ENCODE data around the gene CATSPERZ. TPM values are rescaled to one million over a fixed set of nuclear protein-coding genes. Genes with fewer than 3 reads are reported as not detected.

CATSPERZ gene
- total and polyA plus RNA-seq, 8 donors: 0.27 to 1.5 (median 0.51) TPM; not detected in 5

DNA sequence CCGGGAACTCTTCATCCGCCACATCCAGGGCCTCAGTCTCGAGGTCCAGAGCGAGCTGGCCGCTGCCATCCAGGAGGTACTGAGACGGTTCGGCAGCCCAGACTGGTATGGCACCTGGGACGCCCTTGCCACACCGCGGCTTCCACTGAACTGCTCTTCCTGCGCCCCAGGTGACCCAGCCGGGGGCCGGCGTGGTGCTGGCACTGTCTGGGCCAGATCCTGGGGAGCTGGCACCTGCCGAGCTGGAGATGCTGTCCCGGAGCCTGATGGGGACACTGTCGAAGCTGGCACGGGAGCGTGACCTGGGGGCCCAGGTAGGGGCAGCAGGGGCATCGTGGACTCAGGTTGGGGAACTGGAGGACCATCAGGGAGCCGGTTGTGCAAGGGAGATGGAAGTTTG is 41.3 kb downstream of the CATSPERZ start:
- WGBS, 2 donors: 90 to 91% methylated on average over 21 of the region's 21 CpGs
- Histone ChIP-seq H3K27ac (no peak overlapping the region), H3K27me3 (no peaks in the 10 kb centered on the region), H3K4me3 (no peak overlapping the region), H3K9me3 (no peaks in the 10 kb centered on the region), H3K36me3 (no peaks in the 10 kb centered on the region), H3K4me1 (peaks cover 0 to 4% (median 3%) of the 10 kb centered on the region in 3 donors)
- intact Hi-C loops (cut with DNase I): no loop called here
- TF ChIP-seq, protein P1, sequence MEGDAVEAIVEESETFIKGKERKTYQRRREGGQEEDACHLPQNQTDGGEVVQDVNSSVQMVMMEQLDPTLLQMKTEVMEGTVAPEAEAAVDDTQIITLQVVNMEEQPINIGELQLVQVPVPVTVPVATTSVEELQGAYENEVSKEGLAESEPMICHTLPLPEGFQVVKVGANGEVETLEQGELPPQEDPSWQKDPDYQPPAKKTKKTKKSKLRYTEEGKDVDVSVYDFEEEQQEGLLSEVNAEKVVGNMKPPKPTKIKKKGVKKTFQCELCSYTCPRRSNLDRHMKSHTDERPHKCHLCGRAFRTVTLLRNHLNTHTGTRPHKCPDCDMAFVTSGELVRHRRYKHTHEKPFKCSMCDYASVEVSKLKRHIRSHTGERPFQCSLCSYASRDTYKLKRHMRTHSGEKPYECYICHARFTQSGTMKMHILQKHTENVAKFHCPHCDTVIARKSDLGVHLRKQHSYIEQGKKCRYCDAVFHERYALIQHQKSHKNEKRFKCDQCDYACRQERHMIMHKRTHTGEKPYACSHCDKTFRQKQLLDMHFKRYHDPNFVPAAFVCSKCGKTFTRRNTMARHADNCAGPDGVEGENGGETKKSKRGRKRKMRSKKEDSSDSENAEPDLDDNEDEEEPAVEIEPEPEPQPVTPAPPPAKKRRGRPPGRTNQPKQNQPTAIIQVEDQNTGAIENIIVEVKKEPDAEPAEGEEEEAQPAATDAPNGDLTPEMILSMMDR (IDR thresholded peaks at IDR 0.05): no peak
- ATAC-seq (no peak), DNase-seq (peak in 2 of 6 donors; percentile 50 to 79), FAIRE-seq (no peak)

DNA sequence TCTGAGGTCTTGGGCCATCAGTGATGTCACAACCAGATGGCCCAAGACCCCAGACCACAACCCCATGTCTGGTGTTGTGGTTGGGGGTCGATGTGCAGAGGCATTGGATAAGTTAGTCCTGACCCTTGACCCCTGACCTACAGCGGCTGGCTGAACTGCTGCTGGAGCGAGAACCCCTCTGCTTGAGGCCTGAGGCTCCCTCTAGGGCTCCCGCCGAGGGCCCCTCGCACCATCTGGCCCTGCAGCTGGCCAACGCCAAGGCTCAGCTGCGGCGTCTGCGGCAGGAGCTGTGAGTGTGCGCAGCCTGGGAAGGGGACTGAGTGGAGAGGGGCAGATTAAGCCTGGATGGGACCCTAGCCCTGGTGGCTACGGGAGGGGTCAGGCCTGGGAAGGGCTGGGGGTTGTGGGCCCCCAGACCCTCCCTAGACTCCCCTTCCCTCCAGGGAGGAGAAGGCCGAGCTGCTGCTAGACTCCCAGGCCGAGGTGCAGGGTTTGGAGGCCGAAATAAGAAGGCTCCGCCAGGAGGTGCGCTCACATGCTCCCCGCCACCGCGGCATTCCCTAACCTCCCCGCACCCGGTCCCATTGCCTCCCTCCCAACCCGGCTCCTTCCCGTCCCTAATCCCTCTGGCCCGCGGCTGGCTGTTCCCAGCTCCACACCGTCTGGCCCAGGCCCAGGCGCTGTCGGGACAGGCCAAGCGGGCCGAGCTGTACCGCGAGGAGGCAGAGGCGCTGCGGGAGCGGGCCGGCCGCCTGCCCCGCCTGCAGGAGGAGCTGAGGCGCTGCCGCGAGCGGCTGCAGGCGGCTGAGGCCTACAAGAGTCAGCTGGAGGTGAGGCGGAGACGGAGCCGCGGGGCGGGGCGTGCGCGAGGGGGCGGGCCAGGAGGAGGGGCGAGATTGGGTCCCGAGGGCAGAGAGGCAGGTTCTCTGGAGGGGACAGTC is 42.0 kb downstream of the CATSPERZ start:
- TF ChIP-seq, protein P1 (IDR thresholded peaks at IDR 0.05): peak in 2 of 4 donors; percentile 25 to 41
- H3K4me1 ChIP-seq: peaks cover 0 to 4% (median 3%) of the 10 kb centered on the region in 3 donors
- FAIRE-seq (no peak), DNase-seq (peak; percentile 92 to 98 (median 97)), ATAC-seq (peak; percentile 97 to 98 (median 97))
- H3K4me3 ChIP-seq: peak overlapping the region in 2 of 4 donors; percentile 27 to 40
- H3K27me3 ChIP-seq: no peaks in the 10 kb centered on the region
- no peaks in the 10 kb centered on the region for H3K36me3 ChIP-seq
- WGBS, 2 donors: 21 to 25% methylated on average over 52 to 55 of the region's 55 CpGs
- intact Hi-C loops (cut with DNase I): no loop called here
- H3K9me3 ChIP-seq: no peaks in the 10 kb centered on the region
- peak overlapping the region; percentile 43 to 65 (median 56) for H3K27ac ChIP-seq

DNA sequence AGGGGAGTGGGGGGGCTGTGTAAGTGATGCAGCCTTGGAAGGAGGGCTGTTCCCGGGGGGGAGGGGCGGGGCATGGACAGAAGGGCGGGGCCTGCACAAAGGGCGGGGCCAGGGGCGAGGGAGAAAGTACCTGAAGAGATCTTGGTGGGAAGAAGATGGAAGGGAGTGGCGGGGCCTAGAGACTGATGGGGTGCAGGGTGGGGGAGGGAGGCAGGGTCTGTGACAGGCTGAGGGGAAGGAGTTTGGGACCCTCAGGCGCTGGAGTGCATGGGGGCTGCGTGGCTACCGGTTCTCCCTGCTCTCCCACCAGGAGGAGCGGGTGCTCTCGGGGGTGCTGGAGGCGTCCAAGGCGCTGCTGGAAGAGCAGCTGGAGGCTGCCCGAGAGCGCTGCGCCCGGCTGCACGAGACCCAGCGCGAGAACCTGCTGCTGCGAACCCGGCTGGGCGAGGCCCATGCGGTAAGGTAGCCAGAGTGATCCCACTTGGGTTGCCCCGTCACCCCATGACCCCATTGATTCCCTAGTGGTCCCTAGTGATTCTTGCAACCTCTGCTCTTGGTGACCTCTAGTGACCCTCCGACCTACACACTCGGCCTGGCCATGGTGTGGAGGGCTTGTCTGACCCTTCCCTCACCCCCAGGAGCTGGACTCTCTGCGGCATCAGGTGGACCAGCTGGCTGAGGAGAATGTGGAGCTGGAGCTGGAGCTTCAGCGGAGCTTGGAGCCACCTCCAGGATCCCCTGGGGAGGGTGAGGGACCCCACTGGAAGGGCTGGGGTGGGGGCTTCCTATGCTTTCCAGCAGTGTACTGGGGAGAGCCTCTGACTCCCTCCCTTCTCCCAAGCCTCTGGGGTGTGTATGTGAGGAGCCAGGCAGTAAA is 42.9 kb downstream of the CATSPERZ start:
- intact Hi-C loops (cut with DNase I): no loop called here
- WGBS, 2 donors: 56 to 59% methylated on average over 28 to 29 of the region's 29 CpGs
- no peak overlapping the region for H3K27ac ChIP-seq
- no peaks in the 10 kb centered on the region for H3K27me3 ChIP-seq
- DNase-seq (peak in 2 of 6 donors; percentile 49 to 75), ATAC-seq (peak in 3 of 4 donors; percentile 32 to 55 (median 49)), FAIRE-seq (no peak)
- peaks cover 0 to 4% (median 3%) of the 10 kb centered on the region in 3 donors for H3K4me1 ChIP-seq
- H3K4me3 ChIP-seq: peak overlapping the region in 2 of 4 donors; percentile 27 to 40
- TF ChIP-seq, protein P1 (IDR thresholded peaks at IDR 0.05): no peak
- no peaks in the 10 kb centered on the region for H3K9me3 ChIP-seq
- H3K36me3 ChIP-seq: no peaks in the 10 kb centered on the region

DNA sequence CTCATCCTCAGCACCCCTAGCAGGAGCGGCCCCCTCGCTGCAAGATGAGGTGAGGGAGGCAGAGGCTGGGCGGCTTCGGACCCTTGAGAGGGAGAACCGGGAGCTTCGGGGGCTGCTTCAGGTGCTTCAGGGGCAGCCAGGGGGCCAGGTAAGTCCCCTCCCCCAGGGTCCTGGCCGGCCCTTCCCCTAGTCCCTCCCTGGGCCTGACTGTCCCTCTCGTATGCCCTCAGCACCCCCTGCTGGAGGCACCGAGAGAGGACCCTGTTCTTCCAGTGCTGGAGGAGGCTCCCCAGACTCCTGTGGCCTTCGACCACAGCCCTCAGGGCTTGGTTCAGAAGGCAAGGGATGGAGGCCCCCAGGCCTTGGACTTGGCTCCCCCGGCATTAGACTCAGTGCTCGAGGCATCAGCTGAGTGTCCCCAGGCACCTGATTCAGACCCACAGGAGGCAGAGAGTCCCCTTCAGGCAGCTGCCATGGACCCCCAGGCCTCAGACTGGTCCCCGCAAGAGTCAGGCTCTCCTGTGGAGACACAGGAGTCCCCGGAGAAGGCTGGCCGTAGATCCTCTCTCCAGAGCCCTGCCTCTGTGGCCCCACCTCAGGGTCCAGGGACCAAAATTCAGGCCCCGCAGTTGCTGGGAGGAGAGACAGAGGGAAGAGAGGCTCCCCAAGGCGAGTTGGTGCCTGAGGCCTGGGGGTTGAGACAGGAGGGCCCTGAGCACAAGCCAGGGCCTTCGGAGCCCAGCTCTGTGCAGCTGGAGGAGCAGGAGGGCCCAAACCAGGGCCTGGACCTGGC is 43.8 kb downstream of the CATSPERZ start:
- Histone ChIP-seq H3K9me3 (no peaks in the 10 kb centered on the region), H3K27me3 (no peaks in the 10 kb centered on the region), H3K4me1 (peaks cover 0 to 4% (median 3%) of the 10 kb centered on the region in 3 donors), H3K27ac (no peak overlapping the region), H3K4me3 (no peak overlapping the region), H3K36me3 (no peaks in the 10 kb centered on the region)
- FAIRE-seq (no peak), ATAC-seq (no peak), DNase-seq (peak in 2 of 6 donors; percentile 59 to 79)
- intact Hi-C loops (cut with DNase I): no loop called here
- 70 to 71% methylated on average over 18 of the region's 18 CpGs for WGBS, 2 donors
- TF ChIP-seq, protein P1 (IDR thresholded peaks at IDR 0.05): no peak

Data from pancreas (tissue), 10 donors.